Measurements from ENCODE around the gene C5orf24.
"Not testable (repeated sequence)": the region's sequence is repeated elsewhere in the genome, so short reads cannot be mapped to it uniquely, and the experiment has no call there.

Gene C5orf24

GRCh38 chr5:134857401-134857800, 11.6 kb downstream of the C5orf24 start:
- no peak for DNase-seq (ENCODE audit: low read depth)

- DNase-seq (ENCODE audit: low read depth): no peak
These were observed 18.9 kb downstream of the C5orf24 start for GRCh38 chr5:134864707-134865106.

- no peak for DNase-seq (ENCODE audit: low read depth)
These were observed 27.7 kb downstream of the C5orf24 start for GRCh38 chr5:134873494-134873893.

GRCh38 chr5:134873987-134874830, 28.4 kb downstream of the C5orf24 start, which contains the start of gene TXNDC15:
Gene TXNDC15 (plus strand): TSS chr5:134874371. CDS start chr5:134874428, 57 bp downstream.
- peak; percentile 87 for DNase-seq (ENCODE audit: low read depth)

GRCh38 chr5:134874831-134875655, 29.3 kb downstream of the C5orf24 start:
- peak; percentile 93 for DNase-seq (ENCODE audit: low read depth)

- DNase-seq (ENCODE audit: low read depth): no peak
These were observed 31.4 kb downstream of the C5orf24 start for GRCh38 chr5:134877159-134877558.

GRCh38 chr5:134878403-134878802, 32.6 kb downstream of the C5orf24 start:
- DNase-seq (ENCODE audit: low read depth): no peak

- DNase-seq (ENCODE audit: low read depth): no peak
These were observed 33.7 kb downstream of the C5orf24 start for GRCh38 chr5:134879456-134879855.

- not testable (repeated sequence) for DNase-seq (ENCODE audit: low read depth)
These were observed 35.2 kb downstream of the C5orf24 start for GRCh38 chr5:134880937-134881336.

- not testable (repeated sequence) for DNase-seq (ENCODE audit: low read depth)
These were observed 35.9 kb downstream of the C5orf24 start for GRCh38 chr5:134881711-134882110.

GRCh38 chr5:134887593-134888159, 41.9 kb downstream of the C5orf24 start:
- DNase-seq (ENCODE audit: low read depth): no peak

GRCh38 chr5:134889335-134889734, 43.6 kb downstream of the C5orf24 start:
- no peak for DNase-seq (ENCODE audit: low read depth)

GRCh38 chr5:134891473-134891872, 45.7 kb downstream of the C5orf24 start:
- no peak for DNase-seq (ENCODE audit: low read depth)

GRCh38 chr5:134892282-134892681, 46.5 kb downstream of the C5orf24 start:
- no peak for DNase-seq (ENCODE audit: low read depth)

- DNase-seq (ENCODE audit: low read depth): no peak
These were observed 47.2 kb downstream of the C5orf24 start for GRCh38 chr5:134892926-134893325.

- DNase-seq (ENCODE audit: low read depth): no peak
These were observed 48.2 kb downstream of the C5orf24 start for GRCh38 chr5:134893748-134894505.

GRCh38 chr5:134902071-134902801, 56.5 kb downstream of the C5orf24 start:
- peak; percentile 20 for DNase-seq (ENCODE audit: low read depth)

- DNase-seq (ENCODE audit: low read depth): peak; percentile 88
These were observed 59.0 kb downstream of the C5orf24 start, which contains the start of gene PCBD2 for GRCh38 chr5:134904610-134905245. Gene PCBD2 (plus strand): TSS chr5:134905131. CDS start chr5:134905140, 9 bp downstream.

GRCh38 chr5:134905246-134905996, 59.7 kb downstream of the C5orf24 start:
- peak; percentile 72 for DNase-seq (ENCODE audit: low read depth)

- no peak for DNase-seq (ENCODE audit: low read depth)
These were observed 61.0 kb downstream of the C5orf24 start for GRCh38 chr5:134906811-134907210.

Data from EH (cell line).